HFF-Myc (cell line): ENCODE data around the gene TUBD1.

Experiments
- DNase-seq: peaks from one replicate; pipeline ENCODE4 v3.0.0-alpha.2; 2011; ENCODE audit warnings: low read depth; ENCODE audit errors: extremely low read depth
- H3K4me3 ChIP-seq: replicated peaks from 2 replicates; pipeline ENCODE4 v1.5.1; 2011; ENCODE audit warnings: low read depth, mild to moderate bottlenecking, control low read depth, low read length
- TF ChIP-seq, protein P1 (sequence below): IDR thresholded peaks from 2 replicates; pipeline ENCODE4 v1.5.1; 2012; ENCODE audit warnings: mild to moderate bottlenecking, low read depth, low read length, control low read depth; ENCODE audit errors: missing control alignments

The TUBD1 gene

GRCh38 chr17:59826706-59827453 is 65.9 kb downstream of the TUBD1 start:
- no peak overlapping the region for H3K4me3 ChIP-seq
- TF ChIP-seq, protein P1, sequence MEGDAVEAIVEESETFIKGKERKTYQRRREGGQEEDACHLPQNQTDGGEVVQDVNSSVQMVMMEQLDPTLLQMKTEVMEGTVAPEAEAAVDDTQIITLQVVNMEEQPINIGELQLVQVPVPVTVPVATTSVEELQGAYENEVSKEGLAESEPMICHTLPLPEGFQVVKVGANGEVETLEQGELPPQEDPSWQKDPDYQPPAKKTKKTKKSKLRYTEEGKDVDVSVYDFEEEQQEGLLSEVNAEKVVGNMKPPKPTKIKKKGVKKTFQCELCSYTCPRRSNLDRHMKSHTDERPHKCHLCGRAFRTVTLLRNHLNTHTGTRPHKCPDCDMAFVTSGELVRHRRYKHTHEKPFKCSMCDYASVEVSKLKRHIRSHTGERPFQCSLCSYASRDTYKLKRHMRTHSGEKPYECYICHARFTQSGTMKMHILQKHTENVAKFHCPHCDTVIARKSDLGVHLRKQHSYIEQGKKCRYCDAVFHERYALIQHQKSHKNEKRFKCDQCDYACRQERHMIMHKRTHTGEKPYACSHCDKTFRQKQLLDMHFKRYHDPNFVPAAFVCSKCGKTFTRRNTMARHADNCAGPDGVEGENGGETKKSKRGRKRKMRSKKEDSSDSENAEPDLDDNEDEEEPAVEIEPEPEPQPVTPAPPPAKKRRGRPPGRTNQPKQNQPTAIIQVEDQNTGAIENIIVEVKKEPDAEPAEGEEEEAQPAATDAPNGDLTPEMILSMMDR: no peak
- no peak for DNase-seq

DNA sequence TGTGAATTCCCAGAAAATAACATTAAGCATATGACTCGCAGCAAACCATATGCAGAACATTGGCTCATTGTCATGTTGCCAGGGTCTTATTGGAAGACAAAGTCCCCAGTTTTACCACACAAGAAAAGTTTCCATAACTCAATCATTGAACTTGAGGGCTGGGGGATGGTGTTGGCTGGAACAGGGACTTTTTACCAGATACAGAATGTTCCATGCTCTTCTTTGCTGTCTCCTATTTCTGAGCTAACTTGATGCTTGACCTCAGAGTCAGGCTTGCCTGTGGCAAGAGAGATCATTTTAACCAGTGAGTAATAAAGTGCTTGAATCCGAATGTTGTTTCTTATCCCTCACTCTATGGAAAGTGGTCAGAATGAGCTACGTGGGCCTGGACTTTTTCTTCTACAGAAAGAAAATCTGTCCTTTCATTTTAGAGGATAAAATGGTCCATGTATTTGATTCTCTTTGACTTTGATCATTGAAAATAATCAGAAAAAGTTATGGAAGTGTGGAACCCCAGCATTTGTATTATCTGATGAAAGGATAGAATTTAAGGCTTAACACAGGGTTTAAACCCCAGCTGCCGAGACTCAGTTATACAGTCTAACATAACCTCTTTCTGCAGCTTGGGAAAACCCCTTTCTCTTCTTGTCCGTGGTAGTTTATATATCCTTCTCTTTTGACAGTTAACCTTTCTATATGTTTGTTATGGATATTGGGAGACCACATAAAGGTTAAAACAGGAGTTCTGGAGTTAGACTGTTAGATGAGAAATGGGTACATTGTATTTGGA is 67.0 kb downstream of the TUBD1 start:
- TF ChIP-seq, protein P1: no peak
- peak; percentile 76 for DNase-seq
- no peak overlapping the region for H3K4me3 ChIP-seq

GRCh38 chr17:59815965-59816364 is 76.8 kb downstream of the TUBD1 start:
- H3K4me3 ChIP-seq: no peak overlapping the region
- no peak for DNase-seq
- TF ChIP-seq, protein P1: no peak

GRCh38 chr17:59814685-59815084 is 78.1 kb downstream of the TUBD1 start:
- DNase-seq: no peak
- no peak overlapping the region for H3K4me3 ChIP-seq
- TF ChIP-seq, protein P1: no peak

GRCh38 chr17:59814276-59814675 is 78.5 kb downstream of the TUBD1 start:
- no peak for DNase-seq

DNA sequence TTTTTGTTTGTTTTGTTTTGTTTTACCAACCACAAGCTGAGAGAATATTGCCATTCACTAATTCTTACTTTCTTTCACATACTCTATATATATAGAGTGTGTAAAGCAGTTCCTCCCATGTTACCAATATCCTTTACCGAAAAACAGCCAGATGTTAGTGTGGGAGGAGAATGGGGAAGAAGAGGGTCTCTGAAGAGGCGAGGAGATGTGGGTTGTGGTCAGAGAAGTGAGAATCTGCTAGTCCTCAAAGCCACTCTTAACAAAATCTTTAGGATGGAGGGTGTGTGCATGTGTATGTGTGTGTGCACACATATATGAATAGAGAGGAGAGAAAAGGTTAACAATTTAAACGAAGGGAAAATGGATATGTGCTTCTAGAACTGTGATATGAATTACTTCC is 80.6 kb downstream of the TUBD1 start:
- DNase-seq: no peak
- TF ChIP-seq, protein P1: no peak
- H3K4me3 ChIP-seq: no peak overlapping the region

More at GRCh38 chr17:59814276-59814675, 78.5 kb downstream of the TUBD1 start:
- H3K4me3 ChIP-seq: no peak overlapping the region
- TF ChIP-seq, protein P1: no peak
